ENCODE data around the gene TIMELESS.
A peak's percentile ranks its signal among the peaks of the same experiment; 100 is the strongest.
"Not testable (repeated sequence)": the region's sequence is repeated elsewhere in the genome, so short reads cannot be mapped to it uniquely, and the experiment has no call there.

The TIMELESS gene

GRCh38 chr12:56476972-56477432, 27.8 kb upstream of the TIMELESS start:
- Mint-ChIP-seq H3K9me3 (no peaks in the 10 kb centered on the region), H3K27ac (no peak overlapping the region), H3K36me3 (ENCODE audit: low read depth) (peaks cover 19% of the 10 kb centered on the region), H3K27me3 (no peaks in the 10 kb centered on the region), H3K4me1 (peaks cover 13% of the 10 kb centered on the region), H3K4me3 (no peak overlapping the region)
- no peak for DNase-seq
- no peak for ATAC-seq

- Mint-ChIP-seq H3K36me3 (ENCODE audit: low read depth) (peaks cover 23% of the 10 kb centered on the region), H3K27me3 (no peaks in the 10 kb centered on the region), H3K4me3 (no peak overlapping the region), H3K9me3 (no peaks in the 10 kb centered on the region), H3K4me1 (peaks cover 21% of the 10 kb centered on the region), H3K27ac (no peak overlapping the region)
- DNase-seq: no peak
- ATAC-seq: no peak
These were observed 26.9 kb upstream of the TIMELESS start for GRCh38 chr12:56476143-56476542.

- no peaks in the 10 kb centered on the region for H3K27me3 Mint-ChIP-seq
- DNase-seq (no peak), ATAC-seq (no peak)
- peaks cover 34% of the 10 kb centered on the region for H3K36me3 Mint-ChIP-seq (ENCODE audit: low read depth)
- H3K4me3 Mint-ChIP-seq: no peak overlapping the region
- H3K27ac Mint-ChIP-seq: no peak overlapping the region
- peaks cover 27% of the 10 kb centered on the region for H3K4me1 Mint-ChIP-seq
- H3K9me3 Mint-ChIP-seq: no peaks in the 10 kb centered on the region
These were observed 25.2 kb upstream of the TIMELESS start for GRCh38 chr12:56474389-56474788.

- Mint-ChIP-seq H3K27ac (peak overlapping the region; percentile 98), H3K9me3 (no peaks in the 10 kb centered on the region)
- DNase-seq: peak; percentile 18
These were observed 20.0 kb upstream of the TIMELESS start for GRCh38 chr12:56469007-56469930.

GRCh38 chr12:56468216-56469006, 19.2 kb upstream of the TIMELESS start, which contains the start of gene SPRYD4:
Gene SPRYD4 (plus strand): TSS chr12:56468578. CDS start chr12:56468592, 14 bp downstream.
- no peaks in the 10 kb centered on the region for H3K9me3 Mint-ChIP-seq
- peaks cover 29% of the 10 kb centered on the region for H3K36me3 Mint-ChIP-seq (ENCODE audit: low read depth)
- ATAC-seq (peak; percentile 95), DNase-seq (peak; percentile 94)
- H3K4me1 Mint-ChIP-seq: peaks cover 44% of the 10 kb centered on the region
- H3K4me3 Mint-ChIP-seq: peak within 1 kb of the TSS; percentile 98
- no peaks in the 10 kb centered on the region for H3K27me3 Mint-ChIP-seq
- peak within 1 kb of the TSS; percentile 98 for H3K27ac Mint-ChIP-seq

More at GRCh38 chr12:56469007-56469930, 20.0 kb upstream of the TIMELESS start:
- Mint-ChIP-seq H3K4me1 (peaks cover 41% of the 10 kb centered on the region), H3K36me3 (ENCODE audit: low read depth) (peaks cover 34% of the 10 kb centered on the region), H3K4me3 (peak overlapping the region; percentile 98), H3K27me3 (no peaks in the 10 kb centered on the region)
- ATAC-seq: no peak

- no peak overlapping the region for H3K27ac Mint-ChIP-seq
- no peaks in the 10 kb centered on the region for H3K9me3 Mint-ChIP-seq
- DNase-seq (no peak), ATAC-seq (no peak)
- H3K27me3 Mint-ChIP-seq: no peaks in the 10 kb centered on the region
- peaks cover 10% of the 10 kb centered on the region for H3K4me1 Mint-ChIP-seq
- H3K4me3 Mint-ChIP-seq: no peak overlapping the region
- H3K36me3 Mint-ChIP-seq (ENCODE audit: low read depth): no peaks in the 10 kb centered on the region
These were observed 13.3 kb upstream of the TIMELESS start for GRCh38 chr12:56462565-56462964.

- no peak for ATAC-seq
- H3K27me3 Mint-ChIP-seq: no peaks in the 10 kb centered on the region
- H3K27ac Mint-ChIP-seq: no peak overlapping the region
- no peak overlapping the region for H3K4me3 Mint-ChIP-seq
- DNase-seq: no peak
- H3K36me3 Mint-ChIP-seq (ENCODE audit: low read depth): no peaks in the 10 kb centered on the region
- H3K9me3 Mint-ChIP-seq: no peaks in the 10 kb centered on the region
- H3K4me1 Mint-ChIP-seq: peaks cover 5% of the 10 kb centered on the region
These were observed 12.3 kb upstream of the TIMELESS start for GRCh38 chr12:56461235-56462159.

- Mint-ChIP-seq H3K27ac (no peak overlapping the region), H3K27me3 (no peaks in the 10 kb centered on the region), H3K4me3 (no peak overlapping the region), H3K36me3 (ENCODE audit: low read depth) (no peaks in the 10 kb centered on the region), H3K9me3 (no peaks in the 10 kb centered on the region), H3K4me1 (no peaks in the 10 kb centered on the region)
- DNase-seq: no peak
- ATAC-seq: no peak
These were observed 8.6 kb upstream of the TIMELESS start for GRCh38 chr12:56457817-56458216.

GRCh38 chr12:56454557-56454956, 5.3 kb upstream of the TIMELESS start, which contains the start of gene MIP:
Gene MIP (minus strand): TSS chr12:56454657. CDS start chr12:56454613, 44 bp downstream.
- no peak within 1 kb of the TSS for H3K4me3 Mint-ChIP-seq
- no peaks in the 10 kb centered on the region for H3K27me3 Mint-ChIP-seq
- no peak within 1 kb of the TSS for H3K27ac Mint-ChIP-seq
- ATAC-seq: no peak
- no peaks in the 10 kb centered on the region for H3K9me3 Mint-ChIP-seq
- H3K36me3 Mint-ChIP-seq (ENCODE audit: low read depth): no peaks in the 10 kb centered on the region
- no peak for DNase-seq
- H3K4me1 Mint-ChIP-seq: peaks cover 5% of the 10 kb centered on the region

GRCh38 chr12:56451147-56451546, 1.9 kb upstream of the TIMELESS start:
- Mint-ChIP-seq H3K36me3 (ENCODE audit: low read depth) (peaks cover 6% of the 10 kb centered on the region), H3K27ac (no peak overlapping the region), H3K9me3 (no peaks in the 10 kb centered on the region), H3K27me3 (no peaks in the 10 kb centered on the region), H3K4me3 (no peak overlapping the region), H3K4me1 (peaks cover 19% of the 10 kb centered on the region)
- DNase-seq: no peak
- no peak for ATAC-seq

GRCh38 chr12:56450241-56450640, 1.0 kb upstream of the TIMELESS start:
- Mint-ChIP-seq H3K9me3 (no peaks in the 10 kb centered on the region), H3K4me1 (peaks cover 19% of the 10 kb centered on the region), H3K27ac (peak overlapping the region; percentile 96), H3K27me3 (no peaks in the 10 kb centered on the region), H3K4me3 (peak overlapping the region; percentile 90), H3K36me3 (ENCODE audit: low read depth) (peaks cover 8% of the 10 kb centered on the region)
- ATAC-seq (no peak), DNase-seq (no peak)

- peaks cover 3% of the 10 kb centered on the region for H3K9me3 Mint-ChIP-seq
- H3K27ac Mint-ChIP-seq: peak overlapping the region; percentile 96
- H3K4me3 Mint-ChIP-seq: peak overlapping the region; percentile 90
- peaks cover 21% of the 10 kb centered on the region for H3K4me1 Mint-ChIP-seq
- H3K36me3 Mint-ChIP-seq (ENCODE audit: low read depth): peaks cover 12% of the 10 kb centered on the region
- ATAC-seq: no peak
- H3K27me3 Mint-ChIP-seq: no peaks in the 10 kb centered on the region
- no peak for DNase-seq
These were observed 377 bp upstream of the TIMELESS start for GRCh38 chr12:56449622-56449984.

- not testable (repeated sequence) for H3K4me3 Mint-ChIP-seq, H3K27ac Mint-ChIP-seq, H3K9me3 Mint-ChIP-seq, DNase-seq, ATAC-seq, H3K27me3 Mint-ChIP-seq
- peaks cover 26% of the 10 kb centered on the region for H3K36me3 Mint-ChIP-seq (ENCODE audit: low read depth)
- peaks cover 13% of the 10 kb centered on the region for H3K4me1 Mint-ChIP-seq
These were observed 6.0 kb downstream of the TIMELESS start for GRCh38 chr12:56443208-56443607.
